GM12878 (cell line): ENCODE results near the gene GABRB3.

Source experiments
- EZH2 ChIP-seq: IDR thresholded peaks from 2 replicates; pipeline ENCODE4 v1.6.1; 2012; ENCODE audit warnings: low read depth, mild to moderate bottlenecking, control low read depth, inconsistent platforms, low read length, borderline replicate concordance; ENCODE audit not compliant: control insufficient read depth
- RFX5 ChIP-seq: IDR thresholded peaks from 2 replicates; pipeline ENCODE4 v1.6.1; 2011; ENCODE audit warnings: low read depth, low read length, improper control_type of control experiment
- YY1 ChIP-seq: IDR thresholded peaks from 2 replicates; pipeline ENCODE4 v1.6.1; 2011; ENCODE audit warnings: low read depth, mild to moderate bottlenecking, low read length
- TF ChIP-seq, protein P1 (sequence below), 3 experiments: IDR thresholded peaks in 2 of 3; conservative IDR thresholded peaks in 1 of 3; 2 replicates each; pipeline ENCODE4 v1.5.1; 2011; ENCODE audit warnings: low read depth in 3 of 3, low read length in 3 of 3, mild to moderate bottlenecking in 3 of 3, control low read depth in 2 of 3, moderate library complexity in 2 of 3, inconsistent platforms in 1 of 3, mixed read lengths in 1 of 3; ENCODE audit not compliant: control insufficient read depth in 2 of 3, insufficient read depth in 1 of 3; ENCODE audit errors: extremely low read depth in 1 of 3

GRCh38 chr15:26516102-26516980 is 256.5 kb downstream of the GABRB3 start:
- TF ChIP-seq EZH2: no peak
- TF ChIP-seq, protein P1, sequence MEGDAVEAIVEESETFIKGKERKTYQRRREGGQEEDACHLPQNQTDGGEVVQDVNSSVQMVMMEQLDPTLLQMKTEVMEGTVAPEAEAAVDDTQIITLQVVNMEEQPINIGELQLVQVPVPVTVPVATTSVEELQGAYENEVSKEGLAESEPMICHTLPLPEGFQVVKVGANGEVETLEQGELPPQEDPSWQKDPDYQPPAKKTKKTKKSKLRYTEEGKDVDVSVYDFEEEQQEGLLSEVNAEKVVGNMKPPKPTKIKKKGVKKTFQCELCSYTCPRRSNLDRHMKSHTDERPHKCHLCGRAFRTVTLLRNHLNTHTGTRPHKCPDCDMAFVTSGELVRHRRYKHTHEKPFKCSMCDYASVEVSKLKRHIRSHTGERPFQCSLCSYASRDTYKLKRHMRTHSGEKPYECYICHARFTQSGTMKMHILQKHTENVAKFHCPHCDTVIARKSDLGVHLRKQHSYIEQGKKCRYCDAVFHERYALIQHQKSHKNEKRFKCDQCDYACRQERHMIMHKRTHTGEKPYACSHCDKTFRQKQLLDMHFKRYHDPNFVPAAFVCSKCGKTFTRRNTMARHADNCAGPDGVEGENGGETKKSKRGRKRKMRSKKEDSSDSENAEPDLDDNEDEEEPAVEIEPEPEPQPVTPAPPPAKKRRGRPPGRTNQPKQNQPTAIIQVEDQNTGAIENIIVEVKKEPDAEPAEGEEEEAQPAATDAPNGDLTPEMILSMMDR (IDR thresholded peaks at IDR 0.05 in 2 of 3, conservative IDR thresholded peaks at IDR 0.05 in 1 of 3; ENCODE audit: control insufficient read depth in 2 of 3, extremely low read depth in 1 of 3, insufficient read depth in 1 of 3, low read depth in 3 of 3, low read length in 3 of 3): no peak
- TF ChIP-seq RFX5: no peak
- no peak for TF ChIP-seq YY1
